HG02642 (cell line): ENCODE measurements around the gene ARHGAP22.

Experiments used
- ATAC-seq: cut with Tn5 transposase; IDR thresholded peaks from one replicate; pipeline ENCODE4 v1.9.1; 2021; ENCODE audit warnings: mild to moderate bottlenecking; ENCODE audit not compliant: unreplicated experiment, poor library complexity

ARHGAP22 gene

DNA sequence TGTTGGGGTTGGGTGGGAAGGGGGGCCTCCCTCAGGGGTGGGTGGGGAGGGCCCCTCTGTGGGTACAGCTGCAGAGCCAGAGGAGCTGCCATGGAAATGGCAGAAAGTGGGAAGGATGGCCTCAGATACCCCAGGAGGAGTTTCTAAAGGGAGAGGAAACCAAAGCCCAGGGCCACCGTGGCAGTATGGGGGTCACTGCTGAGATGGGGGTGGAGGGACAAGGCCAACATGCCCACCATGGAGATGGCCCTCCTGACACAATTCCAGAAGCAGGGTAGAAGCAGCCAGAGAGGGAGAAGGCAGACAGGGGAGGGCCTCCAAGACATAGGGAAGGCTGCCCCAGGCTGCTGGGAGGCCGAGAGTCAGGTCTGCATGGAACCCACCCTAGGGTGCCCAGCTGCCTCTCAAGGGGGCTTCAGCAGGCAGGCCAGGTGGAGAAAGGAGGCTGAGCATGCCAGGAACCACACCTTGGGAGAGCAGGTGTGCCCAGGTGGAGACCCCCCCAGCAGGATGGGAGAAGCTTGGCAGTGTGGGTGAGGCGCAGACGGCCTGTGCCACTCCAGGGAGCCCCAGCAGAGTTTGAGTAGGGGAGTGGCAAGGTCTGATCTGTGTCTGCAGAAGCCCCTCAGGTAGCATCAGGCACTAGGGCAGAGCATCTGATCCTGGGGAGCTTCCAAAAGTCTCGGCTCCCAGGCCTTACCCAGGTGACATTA, 146.8 kb downstream of the ARHGAP22 start:
- ATAC-seq = no peak

DNA sequence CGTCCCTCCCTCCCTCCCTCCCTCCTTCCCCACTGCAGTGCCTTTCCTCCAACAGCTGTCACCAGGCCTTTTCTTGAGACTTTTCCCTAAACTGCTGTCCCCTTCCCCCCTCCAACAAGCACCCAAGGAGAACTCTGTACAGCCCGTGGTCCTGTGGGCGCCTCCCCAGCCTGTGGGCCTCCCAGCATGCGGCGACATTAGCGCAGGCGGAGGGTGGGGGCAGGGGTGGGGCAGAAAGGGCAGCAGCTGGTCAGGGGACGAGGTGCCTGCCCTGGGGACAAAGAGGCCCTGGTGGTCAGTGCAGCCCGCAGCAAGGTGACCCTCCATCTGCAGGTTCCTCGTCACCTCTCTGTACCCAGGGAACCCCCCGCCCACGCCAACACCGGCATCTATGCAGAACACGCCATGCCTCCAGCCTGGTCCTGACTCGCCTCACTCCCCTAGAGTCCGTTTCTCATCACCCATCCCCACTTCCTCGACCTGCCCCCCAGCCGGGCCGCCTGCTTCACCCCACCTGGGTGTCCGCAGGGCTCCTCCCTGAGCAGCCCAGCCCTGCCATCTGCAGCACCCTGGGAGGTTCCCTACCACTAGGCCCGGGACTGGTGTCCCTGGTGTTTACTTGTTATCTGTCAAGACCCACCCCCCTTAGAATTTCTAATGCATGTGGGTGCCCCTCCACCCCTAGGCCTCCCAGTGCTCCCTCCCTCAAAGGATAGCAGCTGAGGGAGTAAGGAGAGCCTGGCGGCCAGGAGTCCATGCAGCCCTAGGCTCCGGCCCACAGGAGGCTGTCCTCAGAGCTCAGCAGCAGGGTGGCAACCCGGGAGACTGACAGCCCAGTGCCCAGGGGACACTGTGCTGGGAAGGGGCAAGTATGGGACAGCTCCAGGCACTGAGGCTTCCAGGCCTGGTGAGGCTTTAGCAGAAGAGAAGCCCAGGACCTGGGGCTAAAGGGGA, 147.8 kb downstream of the ARHGAP22 start:
- ATAC-seq = no peak

DNA sequence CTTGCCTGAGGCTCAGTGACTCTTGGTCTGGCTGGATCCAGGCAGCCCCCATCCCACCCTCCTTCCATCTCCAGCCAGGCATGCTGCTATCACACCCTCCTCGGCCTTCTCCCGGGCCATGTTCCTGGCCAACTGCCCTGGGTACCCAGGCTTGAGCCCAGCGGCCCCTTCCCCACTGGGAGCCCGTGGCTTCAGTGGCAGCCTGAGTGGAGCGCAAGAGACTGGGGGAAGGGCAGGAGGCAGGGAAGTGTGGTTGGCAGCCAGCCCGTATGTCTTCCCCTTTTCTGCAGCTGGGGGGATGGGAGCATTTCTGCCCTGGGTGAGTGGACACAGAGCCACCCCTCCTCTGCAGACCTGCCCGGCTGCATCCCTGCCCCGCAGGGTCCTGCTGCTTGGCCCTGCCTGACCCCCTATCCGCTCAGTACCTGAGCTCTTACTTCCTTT, 148.5 kb downstream of the ARHGAP22 start:
- ATAC-seq = no peak

DNA sequence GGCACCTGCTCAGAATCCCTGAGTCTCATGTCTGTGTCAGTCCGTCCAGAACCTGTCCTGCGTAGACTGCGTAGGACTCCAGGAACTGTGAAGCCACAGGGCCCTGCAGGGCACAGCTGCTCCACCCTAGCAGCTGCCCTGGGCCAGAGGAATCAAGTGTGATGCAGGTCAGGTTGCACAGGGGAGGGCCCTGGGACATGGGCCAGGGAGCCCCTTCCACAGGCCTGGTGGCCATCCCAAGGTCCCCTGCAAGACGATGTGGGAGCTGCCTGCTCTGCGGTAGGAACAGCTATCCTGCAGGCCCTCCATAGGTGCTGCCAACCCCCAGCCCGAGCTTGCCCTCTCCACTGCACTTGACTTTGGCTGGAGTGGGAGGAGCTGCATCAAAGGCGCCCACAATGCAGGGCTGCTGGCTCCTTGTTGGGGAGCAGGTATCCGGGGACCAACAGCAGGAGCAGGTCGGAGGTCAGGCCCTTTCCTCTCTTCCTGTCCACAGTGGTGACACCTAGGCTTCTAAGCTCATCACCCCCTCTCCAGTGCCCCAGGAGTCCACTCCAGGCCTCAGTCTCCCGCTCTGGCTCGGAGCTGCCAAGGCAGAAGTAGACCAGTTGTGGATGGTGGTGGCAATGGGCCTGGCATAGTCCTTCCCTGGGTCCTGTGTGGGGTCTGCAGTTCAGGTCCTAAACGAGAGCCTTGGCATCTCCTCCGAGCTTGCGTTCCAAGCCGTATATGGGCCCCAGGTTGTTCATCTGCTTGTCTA, 149.3 kb downstream of the ARHGAP22 start:
- ATAC-seq = no peak

DNA sequence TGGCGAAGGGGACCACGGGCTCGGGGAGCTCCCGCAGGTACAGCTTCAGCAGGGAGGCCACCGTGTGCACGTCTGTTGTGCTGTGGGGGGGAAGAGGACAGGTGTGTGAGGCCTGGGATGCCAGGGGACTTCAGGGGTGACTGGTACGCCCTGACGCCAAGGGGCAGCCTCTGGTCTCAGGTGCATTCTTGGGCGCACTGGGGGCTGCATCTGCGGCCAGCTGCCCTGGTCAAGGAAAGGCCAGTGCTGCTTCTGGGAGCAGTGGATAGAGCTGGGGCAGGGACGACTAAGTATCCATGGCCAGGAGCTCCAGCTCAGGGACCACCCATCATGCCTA, 149.8 kb downstream of the ARHGAP22 start:
- no peak for ATAC-seq

DNA sequence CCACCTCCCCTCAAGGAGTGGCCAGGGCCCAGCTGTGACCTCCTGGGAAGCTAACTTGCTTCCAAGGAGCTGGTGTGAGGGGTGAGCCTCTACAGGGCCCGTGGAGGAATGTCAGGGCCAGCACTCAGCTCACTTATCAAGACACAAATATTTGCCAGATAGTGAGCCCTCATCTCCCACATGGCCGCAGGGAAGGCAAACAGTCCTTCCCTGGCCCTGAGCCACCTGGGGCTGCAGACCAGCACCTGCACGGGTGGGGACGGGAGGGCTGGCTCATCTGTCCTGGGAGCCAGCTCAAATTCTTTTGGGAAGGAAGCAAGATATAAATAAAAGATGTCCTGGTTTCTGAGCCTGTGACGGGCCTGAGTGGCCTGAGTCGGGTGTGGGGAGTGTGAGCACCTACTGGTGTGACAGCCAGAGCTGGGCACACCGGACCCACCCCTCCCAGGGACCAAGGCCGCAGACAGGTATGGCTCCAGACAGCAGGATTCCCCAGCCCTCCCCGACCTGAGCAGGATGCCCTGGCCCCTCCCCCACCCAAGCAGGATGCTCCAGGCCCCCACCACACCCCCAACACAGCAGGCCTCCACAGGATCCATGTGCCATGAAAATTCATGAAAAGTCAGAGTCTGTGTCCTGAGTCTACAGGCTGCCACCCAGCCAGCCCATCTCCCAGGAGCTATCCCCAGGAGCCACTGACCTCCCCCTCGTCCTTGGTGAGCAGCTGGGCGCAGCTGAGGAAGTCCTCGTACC, 150.4 kb downstream of the ARHGAP22 start:
- ATAC-seq = no peak

DNA sequence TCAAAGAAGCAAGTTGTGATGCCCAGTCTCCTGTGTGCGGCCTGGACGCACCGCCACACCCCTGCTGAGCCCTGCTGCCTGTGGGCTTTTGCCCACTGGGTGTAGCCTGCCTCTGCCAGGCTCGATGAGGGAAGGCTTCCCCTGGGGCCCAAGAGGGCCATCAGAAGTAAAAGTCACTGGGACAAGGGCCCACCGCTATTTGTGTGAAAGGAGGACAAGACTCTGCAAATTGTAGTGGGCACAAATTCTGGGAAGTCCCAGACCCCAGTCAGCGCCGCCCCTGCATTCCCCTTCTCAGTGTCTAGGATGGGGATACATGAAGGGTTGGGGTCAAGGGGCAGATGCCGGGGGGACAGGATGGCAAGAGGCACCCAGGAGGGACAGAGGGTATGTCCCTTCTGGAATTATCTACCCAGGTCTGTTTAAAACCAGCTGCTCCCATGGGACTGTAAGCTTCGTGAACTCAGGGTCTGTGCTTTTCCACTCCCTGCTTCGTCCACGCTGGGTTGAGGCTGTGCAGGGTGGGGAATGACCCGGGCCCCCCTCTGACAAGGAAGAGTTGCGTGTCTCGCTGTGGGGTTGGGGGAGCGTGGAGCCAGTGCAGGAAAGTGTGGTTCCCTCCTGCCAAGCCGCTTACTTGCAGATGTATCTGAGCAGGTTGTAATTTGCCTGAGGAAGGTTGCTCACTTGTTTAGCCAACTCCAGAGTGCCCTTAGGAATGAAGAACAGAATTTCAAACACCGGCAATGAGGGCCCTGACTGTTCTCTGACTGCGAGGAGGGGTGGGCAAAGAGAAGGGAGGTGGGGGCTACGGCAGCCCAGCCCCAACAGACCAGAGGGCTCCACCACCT, 151.2 kb downstream of the ARHGAP22 start:
- no peak for ATAC-seq

DNA sequence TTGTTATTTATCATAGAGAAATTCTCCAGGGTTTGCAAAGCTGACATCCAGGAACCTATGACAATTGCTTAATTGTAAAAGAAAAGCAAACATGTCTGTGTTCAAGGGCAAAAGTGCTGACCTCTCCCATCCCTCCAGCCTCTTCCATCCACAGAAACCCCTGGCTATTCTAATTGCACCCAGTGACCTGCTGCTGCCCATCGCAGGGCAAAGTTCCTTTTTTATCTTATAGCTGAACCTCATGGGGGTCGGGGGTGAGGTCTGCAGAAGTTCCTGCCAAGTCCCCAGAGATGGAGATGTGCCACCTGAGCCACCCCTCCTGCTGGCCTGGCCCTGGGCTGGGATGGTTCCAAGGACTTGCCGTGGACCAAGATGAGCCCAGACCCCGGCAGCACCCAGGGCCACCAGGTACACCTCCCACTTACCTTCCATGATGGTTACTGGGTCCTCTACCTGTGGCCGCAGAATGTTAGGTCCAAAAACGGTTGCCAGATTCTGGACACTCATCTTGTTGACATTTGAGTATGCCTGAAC, 151.9 kb downstream of the ARHGAP22 start:
- ATAC-seq = no peak

DNA sequence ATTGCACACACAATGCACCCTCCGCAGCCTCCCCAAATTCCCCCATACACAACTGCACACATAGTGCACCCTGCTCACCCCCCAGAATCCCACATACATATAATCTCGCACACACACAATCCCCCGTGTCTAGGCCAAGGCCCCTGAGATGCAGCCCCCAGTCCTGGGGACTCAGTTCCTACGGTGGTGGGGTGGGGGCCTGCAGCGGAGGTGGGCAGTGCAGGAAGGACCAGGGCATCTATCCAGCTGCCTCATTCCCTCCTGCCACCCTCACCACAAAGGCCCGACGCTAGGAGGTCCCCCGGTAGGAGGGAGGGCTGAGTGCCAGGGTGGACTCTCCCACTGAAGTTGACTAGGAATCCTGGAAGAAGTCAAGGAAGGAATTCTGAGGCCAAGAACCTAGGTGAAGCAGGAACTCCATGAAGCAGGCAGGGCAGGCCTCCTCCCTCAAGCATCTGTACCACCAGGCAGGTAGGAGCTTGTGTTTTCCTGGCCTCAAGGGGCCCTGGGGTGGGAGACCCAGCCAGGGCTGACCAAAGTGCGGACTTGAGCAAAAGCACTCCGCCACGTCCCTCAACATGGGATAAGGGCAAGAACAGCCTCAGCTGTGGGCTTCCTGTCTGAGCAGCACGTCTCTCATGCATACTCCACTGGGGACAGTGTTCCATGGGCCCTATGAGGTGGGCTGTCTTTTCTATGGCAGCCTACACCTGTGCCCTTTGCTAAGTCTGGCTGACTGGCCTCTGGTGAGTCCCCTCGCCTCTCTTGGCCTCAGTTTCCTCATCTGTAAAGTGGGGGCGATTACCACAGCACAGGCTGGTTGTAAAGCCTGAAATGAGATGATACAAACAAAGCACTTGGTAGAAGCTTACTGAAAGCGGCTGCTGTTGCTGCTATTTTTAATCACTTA, 152.6 kb downstream of the ARHGAP22 start:
- no peak for ATAC-seq

DNA sequence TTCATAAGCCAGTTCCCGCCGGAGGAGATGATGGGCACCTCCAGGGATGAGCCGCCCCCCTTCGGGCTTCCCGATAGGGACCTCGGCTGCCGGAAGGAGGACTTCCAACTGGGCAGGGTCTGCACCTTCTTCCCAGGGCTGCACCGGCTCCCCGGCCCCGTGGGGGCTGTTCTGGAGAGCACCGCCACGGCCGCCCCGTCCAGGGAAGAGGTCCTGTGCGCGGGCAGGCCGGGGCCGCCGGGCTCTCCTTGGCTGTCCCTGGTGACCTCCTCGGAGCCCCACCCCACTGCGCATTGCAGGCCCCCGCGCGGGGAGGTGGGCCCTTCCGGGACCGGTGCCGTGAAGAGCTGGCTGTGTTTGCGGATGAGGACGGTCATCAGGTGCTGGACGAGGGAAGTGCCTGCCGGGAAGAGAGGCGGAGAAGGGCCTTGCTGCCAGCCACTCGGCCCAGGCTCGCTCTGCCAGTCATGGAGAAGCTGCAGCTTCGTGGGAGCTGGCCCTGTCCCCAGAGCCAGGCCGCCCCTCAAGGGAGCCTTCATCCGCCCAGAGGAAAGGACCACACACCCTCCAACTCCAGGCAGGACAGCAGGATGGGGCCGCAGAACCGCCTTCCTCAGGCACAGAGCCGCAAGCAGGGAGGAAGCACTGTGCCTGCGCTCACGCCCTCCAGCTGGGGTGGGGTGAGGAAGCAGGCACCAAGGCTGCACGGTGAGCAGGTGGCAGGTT, 154.0 kb downstream of the ARHGAP22 start:
- ATAC-seq = no peak

DNA sequence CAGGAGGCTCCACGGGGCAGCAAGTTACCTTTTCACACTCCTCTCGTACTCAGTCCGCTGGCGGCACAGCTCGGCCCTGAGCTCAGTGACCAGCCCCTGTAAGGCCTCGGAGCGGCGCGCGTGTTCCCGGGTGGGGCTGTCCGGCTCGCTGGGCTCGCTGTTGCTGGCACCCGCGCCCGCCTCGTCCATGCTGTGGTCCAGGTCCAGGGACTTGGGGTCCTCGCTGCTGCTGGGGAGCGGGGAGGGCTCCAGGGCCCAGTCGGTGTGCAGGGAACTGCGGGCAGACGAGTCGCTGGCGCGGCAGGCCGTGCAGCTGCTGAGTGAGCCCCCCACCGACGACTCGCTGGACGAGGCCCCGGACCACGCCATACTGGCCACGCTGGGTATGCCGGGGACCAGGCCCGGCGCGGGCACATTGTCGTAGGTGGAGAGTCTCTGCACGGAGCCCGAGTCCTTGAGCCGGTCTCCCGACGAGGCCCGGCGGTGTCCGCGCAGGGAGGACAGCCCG, 154.6 kb downstream of the ARHGAP22 start:
- no peak for ATAC-seq

DNA sequence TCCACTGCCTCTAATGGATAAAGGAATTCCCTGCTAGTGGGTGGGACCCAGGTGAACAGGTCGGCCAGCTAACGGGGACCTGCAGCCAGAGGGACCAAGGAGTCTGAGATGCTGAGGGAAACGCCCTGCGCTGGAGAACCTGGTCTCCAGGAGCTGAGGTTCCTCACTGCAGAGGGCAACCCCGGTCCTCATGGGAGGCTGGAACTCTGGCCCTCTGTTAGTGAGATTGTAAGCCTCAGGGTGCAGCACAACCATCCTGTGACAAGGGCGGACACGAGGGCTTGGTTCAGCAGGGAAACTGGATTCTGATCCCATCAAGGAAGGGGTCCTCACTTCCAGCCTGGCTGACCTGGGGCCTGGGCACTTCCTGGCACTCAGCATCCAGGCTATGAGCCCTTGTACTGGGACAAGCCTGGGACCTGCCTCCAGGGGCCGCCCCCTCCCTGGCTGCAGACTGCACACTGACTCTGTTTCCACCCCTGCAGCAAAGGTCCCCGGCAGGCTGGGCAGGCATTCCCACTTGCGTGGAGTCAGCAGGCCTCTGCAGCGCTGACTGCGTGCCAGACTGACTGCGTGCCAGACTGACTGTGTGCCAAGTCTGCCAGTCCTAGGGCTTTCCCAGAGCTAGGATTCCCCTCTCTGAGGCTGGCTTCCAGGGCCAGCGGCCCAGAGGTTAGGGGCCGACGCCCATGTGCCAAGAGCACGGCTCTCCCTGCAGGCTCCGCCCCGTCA, 155.2 kb downstream of the ARHGAP22 start:
- ATAC-seq = no peak

DNA sequence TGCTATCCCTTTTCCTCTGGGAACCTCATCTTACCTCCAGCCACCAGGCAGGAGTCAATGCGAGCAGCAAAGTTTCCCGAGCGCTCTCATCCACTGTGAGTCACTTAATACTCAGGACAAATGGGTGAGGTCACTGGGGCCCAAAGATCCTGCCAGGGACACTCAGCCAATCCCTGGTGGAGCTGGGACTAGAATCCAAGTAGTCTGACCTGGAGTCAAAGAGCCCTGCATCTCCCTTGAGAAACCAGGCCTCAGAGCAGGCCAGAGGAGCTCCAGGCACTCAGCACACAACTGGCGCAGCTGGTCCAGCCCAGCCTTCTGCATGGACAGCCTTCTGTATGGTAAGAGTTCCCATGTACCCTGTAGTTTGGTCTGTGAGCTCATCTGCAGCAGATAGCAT, 156.1 kb downstream of the ARHGAP22 start:
- no peak for ATAC-seq

DNA sequence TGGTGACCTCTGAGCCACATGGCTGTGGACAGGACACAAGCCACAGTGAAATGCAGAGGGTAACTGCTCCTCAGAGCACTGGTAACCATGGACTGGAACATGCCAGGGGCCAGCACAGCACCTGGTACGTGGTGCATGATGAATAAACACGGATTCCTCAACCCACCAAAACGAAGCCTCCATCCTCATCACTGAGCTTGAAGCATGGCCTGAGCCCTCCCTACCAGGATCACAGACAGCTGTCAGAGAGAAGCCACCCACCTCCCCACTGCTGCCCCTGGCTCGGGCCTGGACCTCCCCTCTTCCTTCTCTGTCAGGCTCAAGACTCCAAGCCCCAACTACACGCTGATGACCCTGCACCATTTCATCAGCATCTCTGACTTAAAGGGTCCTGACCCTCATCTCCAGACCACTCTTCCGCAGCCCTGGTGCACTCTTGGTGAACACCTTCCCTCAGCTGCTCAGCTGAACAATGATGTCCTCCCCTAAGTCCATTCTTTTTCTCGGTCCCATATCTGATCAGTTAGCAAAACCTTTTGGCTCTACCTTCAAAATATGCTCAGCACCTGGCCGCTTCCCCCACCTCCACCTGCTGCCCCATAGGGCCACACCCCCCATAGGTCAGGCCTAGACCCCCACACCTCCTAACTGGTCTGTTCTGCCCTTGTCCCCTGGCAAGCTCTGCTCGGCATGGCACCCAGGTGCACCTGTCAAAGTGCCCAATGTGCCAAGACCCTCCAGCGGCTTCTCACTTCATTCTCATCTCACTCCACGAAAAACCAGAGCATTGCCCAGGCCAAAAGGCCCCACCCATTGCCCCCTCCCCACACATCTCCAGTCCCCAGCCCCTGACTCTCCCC, 157.3 kb downstream of the ARHGAP22 start:
- ATAC-seq = no peak

DNA sequence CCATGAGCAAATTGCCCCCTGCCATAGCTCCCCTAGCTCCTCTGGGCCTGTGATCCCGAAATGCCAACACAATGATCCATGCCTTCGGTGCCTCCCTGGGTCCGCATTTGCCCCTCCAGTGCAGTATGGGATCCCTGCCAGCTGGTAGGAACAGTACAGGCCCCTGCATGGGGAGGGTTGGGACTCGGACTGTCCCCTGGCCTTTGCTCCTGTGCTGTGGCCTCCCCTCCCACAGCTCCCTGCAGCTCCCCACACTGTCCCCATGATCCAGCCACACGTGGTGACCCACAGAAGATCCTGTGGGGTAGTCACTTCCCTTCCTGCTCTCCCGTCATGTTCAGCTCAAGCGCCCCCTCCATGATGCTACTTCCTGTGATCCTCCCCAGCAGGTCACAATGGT, 158.1 kb downstream of the ARHGAP22 start:
- no peak for ATAC-seq

DNA sequence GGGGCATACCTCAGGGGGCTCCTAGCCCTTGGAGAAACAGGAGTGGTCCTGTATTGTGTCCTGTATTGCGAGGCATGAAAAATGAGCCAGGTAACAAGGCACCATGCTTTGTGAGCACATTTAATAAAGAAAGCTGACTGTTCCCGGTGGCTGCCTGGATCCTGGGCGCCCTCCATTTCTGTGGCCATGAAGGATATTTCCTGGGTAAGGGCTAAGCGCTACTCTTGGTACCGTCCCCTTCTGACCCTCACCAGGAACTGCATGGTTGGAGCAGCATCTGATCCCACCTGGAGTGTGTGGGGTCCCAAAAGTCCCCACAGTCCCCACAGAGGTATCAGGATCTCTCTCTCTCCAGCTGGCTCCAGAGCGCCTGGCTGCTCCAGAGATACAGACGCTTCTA, 158.9 kb downstream of the ARHGAP22 start:
- ATAC-seq = no peak
